ENCODE data around the gene LTBP1. TPM values are rescaled to one million over a fixed set of nuclear protein-coding genes. Genes with fewer than 3 reads are reported as not detected.
"Not testable (repeated sequence)": the region's sequence is repeated elsewhere in the genome, so short reads cannot be mapped to it uniquely, and the experiment has no call there.

Gene LTBP1
- total and polyA plus RNA-seq, 2 donors (not counting 1 experiment from before 2014, with no cell fraction given) = 0.69 TPM; not detected in 1

DNA sequence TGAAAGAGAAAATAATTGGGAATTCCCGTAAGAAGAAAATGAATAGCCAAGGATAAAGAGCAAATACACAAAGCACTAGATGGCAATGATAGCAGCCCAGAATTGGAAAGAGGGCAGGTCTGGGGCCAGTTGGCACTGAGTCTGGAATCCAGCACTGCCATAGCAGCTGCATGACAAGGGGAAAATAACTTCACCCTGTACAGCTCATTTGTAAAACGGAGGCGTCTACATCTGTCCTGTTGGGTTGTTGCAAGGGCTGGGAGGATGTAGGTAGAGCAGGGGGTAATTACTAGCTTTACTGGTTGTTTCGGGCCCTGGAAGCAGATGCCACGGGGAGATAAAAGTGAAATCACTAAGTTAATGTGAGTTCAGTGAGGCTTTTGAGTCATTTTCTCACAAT lies 419.7 kb downstream of the LTBP1 start:
- no peaks in the 10 kb centered on the region for H3K9me3 ChIP-seq (ENCODE audit: control extremely low read depth in 1 of 3, control insufficient read depth in 2 of 3, insufficient read depth in 1 of 3, low read length in 2 of 3)
- no peaks in the 10 kb centered on the region for H3K79me2 ChIP-seq (ENCODE audit: control insufficient read depth, insufficient read depth, low read length)
- no peaks in the 10 kb centered on the region for H3K9me3 Mint-ChIP-seq (ENCODE audit: insufficient read depth)
- no peak overlapping the region for H3K4me2 ChIP-seq (replicated peaks; ENCODE audit: low read depth, low read length, poor library complexity, severe bottlenecking)
- H3K36me3 ChIP-seq (replicated peaks in 1 of 2; ENCODE audit: control extremely low read depth in 1 of 2, control insufficient read depth in 1 of 2, extremely low read depth in 1 of 2, insufficient read depth in 2 of 2, low read length in 1 of 2) = no peaks in the 10 kb centered on the region
- no peak for TF ChIP-seq EZH2 (IDR thresholded peaks at IDR 0.05; ENCODE audit: borderline replicate concordance, insufficient read depth, low read depth, low read length, poor library complexity, severe bottlenecking)
- no peak for TF ChIP-seq CTCF (IDR thresholded peaks at IDR 0.05)
- POLR2A ChIA-PET = no interaction called here
- no peaks in the 10 kb centered on the region for H3K4me1 Mint-ChIP-seq
- intact Hi-C loops (cut with micrococcal nuclease) = no loop called here
- no peak overlapping the region for H3K27ac Mint-ChIP-seq
- 86% methylated on average over 1 of the region's 5 CpGs for WGBS (ENCODE audit: insufficient coverage)
- H3K27ac ChIP-seq (ENCODE audit: low read length in 2 of 2) = no peak overlapping the region
- no peaks in the 10 kb centered on the region for H4K20me1 ChIP-seq (ENCODE audit: control insufficient read depth, insufficient read depth, low read length, poor library complexity, severe bottlenecking)
- no peak overlapping the region for H3K9ac ChIP-seq (ENCODE audit: low read length)
- CTCF ChIA-PET = no interaction called here
- no peaks in the 10 kb centered on the region for H3K27me3 ChIP-seq (replicated peaks in 1 of 4; ENCODE audit: control extremely low read depth in 1 of 4, control insufficient read depth in 3 of 4, insufficient read depth in 4 of 4, low read length in 3 of 4)
- H3K27me3 Mint-ChIP-seq = peaks cover 7% of the 10 kb centered on the region
- no peak for DNase-seq
- no peak for ATAC-seq (ENCODE audit: low read depth)
- H3K4me3 ChIP-seq (ENCODE audit: control extremely low read depth in 1 of 5, extremely low read depth in 1 of 5, insufficient read depth in 1 of 5, low read depth in 2 of 5, low read length in 4 of 5) = no peak overlapping the region
- no peaks in the 10 kb centered on the region for H3K4me1 ChIP-seq (ENCODE audit: control insufficient read depth in 2 of 2, insufficient read depth in 2 of 2, low read length in 2 of 2)
- H2AFZ ChIP-seq (ENCODE audit: insufficient read depth, low read depth, low read length, poor library complexity, severe bottlenecking) = no peak overlapping the region
- H3K4me3 Mint-ChIP-seq = no peak overlapping the region

- intact Hi-C loops (cut with micrococcal nuclease); H3K27me3 Mint-ChIP-seq; H3K36me3 ChIP-seq (replicated peaks in 1 of 2; ENCODE audit: control extremely low read depth in 1 of 2, control insufficient read depth in 1 of 2, extremely low read depth in 1 of 2, insufficient read depth in 2 of 2, low read length in 1 of 2); H3K4me2 ChIP-seq (replicated peaks; ENCODE audit: low read depth, low read length, poor library complexity, severe bottlenecking); H3K9ac ChIP-seq (ENCODE audit: low read length); H3K27me3 ChIP-seq (replicated peaks in 1 of 4; ENCODE audit: control extremely low read depth in 1 of 4, control insufficient read depth in 3 of 4, insufficient read depth in 4 of 4, low read length in 3 of 4); H3K27ac ChIP-seq (ENCODE audit: low read length in 2 of 2); ATAC-seq (ENCODE audit: low read depth); H3K27ac Mint-ChIP-seq; H3K9me3 ChIP-seq (ENCODE audit: control extremely low read depth in 1 of 3, control insufficient read depth in 2 of 3, insufficient read depth in 1 of 3, low read length in 2 of 3); H3K4me1 ChIP-seq (ENCODE audit: control insufficient read depth in 2 of 2, insufficient read depth in 2 of 2, low read length in 2 of 2); H3K4me1 Mint-ChIP-seq; H3K79me2 ChIP-seq (ENCODE audit: control insufficient read depth, insufficient read depth, low read length); H3K9me3 Mint-ChIP-seq (ENCODE audit: insufficient read depth); DNase-seq; H2AFZ ChIP-seq (ENCODE audit: insufficient read depth, low read depth, low read length, poor library complexity, severe bottlenecking); H3K4me3 ChIP-seq (ENCODE audit: control extremely low read depth in 1 of 5, extremely low read depth in 1 of 5, insufficient read depth in 1 of 5, low read depth in 2 of 5, low read length in 4 of 5); H4K20me1 ChIP-seq (ENCODE audit: control insufficient read depth, insufficient read depth, low read length, poor library complexity, severe bottlenecking); POLR2A ChIA-PET; H3K4me3 Mint-ChIP-seq; CTCF ChIA-PET: not testable (repeated sequence)
- WGBS (ENCODE audit: insufficient coverage) = no CpG with 5 or more reads among the region's 7 CpGs
Observed at GRCh38 chr2:33368524-33368923, 421.8 kb downstream of the LTBP1 start.
